SK-N-SH (cell line): ENCODE results near the gene CRP. TPM values are rescaled to one million over a fixed set of nuclear protein-coding genes. Genes with fewer than 3 reads are reported as not detected.

Source experiments
- CTCF ChIA-PET: fragments of 300-600, 350-600 bp; formaldehyde crosslinking; extraction: SDS; loops from one replicate; lab custom pipeline; 2021; lab: Yijun Ruan, JAX
- POLR2A ChIA-PET: fragments of 350-600 bp; sonication (Branson Sonifier 250); formaldehyde crosslinking; extraction: SDS; loops from one replicate; lab custom pipeline; 2020; ENCODE audit warnings: antibody characterized with exemption, inconsistent platforms; lab: Yijun Ruan, JAX
- DNase-seq: peaks from one replicate; pipeline ENCODE4 v3.0.0; 2012
- H2AFZ ChIP-seq: fragments of 200-600 bp; sonication (generic); 2 replicates; pipeline ENCODE4 v1.8.1; 2016; ENCODE audit warnings: antibody characterized with exemption, mild to moderate bottlenecking, low read depth
- H3F3A ChIP-seq: fragments of 200-600 bp; sonication (generic); replicated peaks from 2 replicates; pipeline ENCODE3; 2016; ENCODE audit warnings: antibody characterized with exemption, mild to moderate bottlenecking; ENCODE audit not compliant: insufficient read depth
- H3K27ac ChIP-seq, 2 experiments: fragments of 200-500 bp in 1 of 2; fragments of 200-600 bp in 1 of 2; sonication (Bioruptor generic) in 1 of 2; sonication (generic), shearing (Covaris generic) in 1 of 2; 2 replicates each; pipeline versions ENCODE4 v1.5.1 to v1.6.1; 2014 to 2016; ENCODE audit warnings: low read depth in 2 of 2, inconsistent platforms in 1 of 2, low read length in 1 of 2, mild to moderate bottlenecking in 1 of 2, mixed read lengths in 1 of 2
- H3K27me3 ChIP-seq: fragments of 200-600 bp; sonication (generic), shearing (Covaris generic); 2 replicates; pipeline ENCODE4 v1.6.1; 2016; ENCODE audit warnings: mixed run types; ENCODE audit not compliant: insufficient read depth
- H3K36me3 ChIP-seq, 2 experiments: fragments of 200-500 bp in 1 of 2; fragments of 200-600 bp in 1 of 2; sonication (Bioruptor generic) in 1 of 2; sonication (generic) in 1 of 2; replicated peaks in 1 of 2; 2 replicates each; pipeline versions ENCODE3 to v1.5.1; 2014 to 2016; ENCODE audit warnings: low read length in 1 of 2, mild to moderate bottlenecking in 1 of 2; ENCODE audit not compliant: insufficient read depth in 2 of 2, control insufficient read depth in 1 of 2
- H3K4me1 ChIP-seq, 2 experiments: fragments of 200-500 bp in 1 of 2; fragments of 200-600 bp in 1 of 2; sonication (Bioruptor generic) in 1 of 2; sonication (generic), shearing (Covaris generic) in 1 of 2; 2 replicates each; pipeline versions ENCODE4 v1.5.1 to v1.6.1; 2014 to 2016; ENCODE audit warnings: low read depth in 1 of 2, low read length in 1 of 2, mixed run types in 1 of 2; ENCODE audit not compliant: insufficient read depth in 2 of 2, control insufficient read depth in 1 of 2
- H3K4me2 ChIP-seq: fragments of 200-600 bp; sonication (generic), shearing (Covaris generic); 2 replicates; pipeline ENCODE4 v1.6.1; 2017; ENCODE audit warnings: mixed run types
- H3K4me3 ChIP-seq, 2 experiments: fragments of 200-500 bp in 1 of 2; fragments of 200-600 bp in 1 of 2; sonication (Bioruptor generic) in 1 of 2; sonication (generic), shearing (Covaris generic) in 1 of 2; 2 replicates each; pipeline versions ENCODE4 v1.5.1 to v1.8.1; 2014 to 2016; ENCODE audit warnings: low read depth in 2 of 2, inconsistent platforms in 1 of 2, low read length in 1 of 2, mild to moderate bottlenecking in 1 of 2, mixed read lengths in 1 of 2, moderate library complexity in 1 of 2
- H3K79me2 ChIP-seq: fragments of 200-600 bp; sonication (generic); 2 replicates; pipeline ENCODE4 v1.8.1; 2017; ENCODE audit warnings: mild to moderate bottlenecking; ENCODE audit not compliant: insufficient read depth
- H3K9ac ChIP-seq: fragments of 200-600 bp; sonication (generic); 2 replicates; pipeline ENCODE4 v1.6.1; 2017; ENCODE audit warnings: mixed run types
- H3K9me2 ChIP-seq: fragments of 200-600 bp; sonication (generic); 2 replicates; pipeline ENCODE4 v1.6.1; 2017; ENCODE audit warnings: mixed run types
- H3K9me3 ChIP-seq: fragments of 200-600 bp; sonication (generic); 2 replicates; pipeline ENCODE4 v1.6.1; 2017; ENCODE audit warnings: mixed run types, mild to moderate bottlenecking, moderate library complexity
- H4K20me1 ChIP-seq: fragments of 200-600 bp; sonication (generic); 2 replicates; pipeline ENCODE4 v1.6.1; 2017; ENCODE audit warnings: mild to moderate bottlenecking, mixed run types; ENCODE audit not compliant: insufficient read depth
- FOXJ3 ChIP-seq: sonication (generic); formaldehyde crosslinking; IDR thresholded peaks from 2 replicates; pipeline ENCODE4 v1.5.1; 2020; ENCODE audit warnings: mild to moderate bottlenecking, missing genetic modification reagents
- GABPA ChIP-seq: IDR thresholded peaks from 2 replicates; pipeline ENCODE4 v1.4.0; 2012; ENCODE audit warnings: low read depth, mild to moderate bottlenecking
- GATA2 ChIP-seq: sonication (generic); formaldehyde crosslinking; IDR thresholded peaks from 2 replicates; pipeline ENCODE4 v1.5.0; 2020; ENCODE audit warnings: mild to moderate bottlenecking, missing genetic modification reagents
- MXI1 ChIP-seq: IDR thresholded peaks from 2 replicates; pipeline ENCODE4 v1.6.1; 2012; ENCODE audit warnings: mild to moderate bottlenecking, low read depth, low read length, improper control_type of control experiment
- NRF1 ChIP-seq: IDR thresholded peaks from 2 replicates; pipeline ENCODE4 v1.6.1; 2012; ENCODE audit warnings: low read depth, mild to moderate bottlenecking, low read length
- RFX5 ChIP-seq: IDR thresholded peaks from 2 replicates; pipeline ENCODE4 v1.6.1; 2012; ENCODE audit warnings: mild to moderate bottlenecking, improper control_type of control experiment, low read length
- RXRA ChIP-seq: IDR thresholded peaks from 2 replicates; pipeline ENCODE4 v1.4.0; 2012; ENCODE audit warnings: low read depth, mild to moderate bottlenecking, borderline replicate concordance
- SIN3A ChIP-seq: IDR thresholded peaks from 2 replicates; pipeline ENCODE4 v1.6.1; 2012; ENCODE audit warnings: low read depth, mild to moderate bottlenecking, low read length, moderate library complexity, borderline replicate concordance
- SMC3 ChIP-seq: IDR thresholded peaks from 2 replicates; pipeline ENCODE4 v1.6.1; 2012; ENCODE audit warnings: low read depth, low read length, improper control_type of control experiment
- TAF1 ChIP-seq: IDR thresholded peaks from 2 replicates; pipeline ENCODE4 v1.6.1; 2012; ENCODE audit warnings: low read depth, mild to moderate bottlenecking, low read length, moderate library complexity, borderline replicate concordance
- TCF12 ChIP-seq: IDR thresholded peaks from 2 replicates; pipeline ENCODE4 v1.4.0; 2012
- YY1 ChIP-seq: IDR thresholded peaks from 2 replicates; pipeline ENCODE4 v1.4.0; 2012; ENCODE audit warnings: low read depth, mild to moderate bottlenecking
- polyA plus RNA-seq, 3 experiments: library from polyadenylated mRNA; depleted of rRNA; stranded (reverse); fragments of >200 nt; gene quantifications; 2 replicates each; pipeline ENCODE4 v1.2.3, GENCODE V29; 2012
- TF ChIP-seq, protein P1 (sequence below): IDR thresholded peaks from 2 replicates; pipeline ENCODE4 v1.4.0; 2012; ENCODE audit warnings: low read depth, borderline replicate concordance
- TF ChIP-seq, protein P2 (sequence below): fragments of 200-600 bp; sonication (generic); IDR thresholded peaks from 2 replicates; pipeline ENCODE4 v1.6.1; 2017; ENCODE audit warnings: antibody characterized with exemption, mild to moderate bottlenecking, moderate library complexity
- TF ChIP-seq, protein P3 (sequence below): fragments of 150-350 bp; IDR thresholded peaks from 2 replicates; pipeline ENCODE4 v1.6.1; 2017; ENCODE audit warnings: antibody characterized with exemption, low read length, low read depth, borderline replicate concordance

Gene CRP
- polyA plus RNA-seq, 1 of the 3 experiments (the other 2 are of a cell fraction), result not detected

DNA sequence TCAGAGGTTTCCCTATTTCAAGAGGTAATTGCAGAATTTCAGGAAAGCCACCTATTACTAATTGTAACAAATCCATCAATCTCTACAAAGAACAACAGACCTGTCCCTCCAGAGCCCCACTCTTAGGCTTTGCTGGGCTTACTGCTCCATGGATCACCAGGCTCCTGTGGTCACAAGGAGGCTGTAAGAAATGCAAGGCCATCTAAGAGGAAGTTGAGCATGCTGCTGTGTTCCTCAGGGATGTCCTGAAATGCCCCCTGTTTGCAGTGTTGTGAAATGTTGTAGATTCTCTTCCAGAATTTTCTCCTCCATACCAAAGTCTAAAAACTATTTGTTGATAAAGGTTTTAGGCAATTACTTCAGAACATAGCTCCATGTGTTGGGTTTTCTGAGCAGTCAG is 42.0 kb upstream of the CRP start:
- Histone ChIP-seq H3K27me3 (peaks cover 8% of the 10 kb centered on the region; the same call in 1 of the 2 replicates), H3K36me3 (no peaks in the 10 kb centered on the region), H3K27ac (no peak overlapping the region), H3K9me2 (no peaks in the 10 kb centered on the region), H3K4me1 (no peaks in the 10 kb centered on the region), H3K4me3 (no peak overlapping the region), H2AFZ (no peak overlapping the region), H3K79me2 (no peaks in the 10 kb centered on the region), H4K20me1 (no peaks in the 10 kb centered on the region), H3K9me3 (no peaks in the 10 kb centered on the region), H3K4me2 (no peak overlapping the region), H3F3A (no peaks in the 10 kb centered on the region), H3K9ac (no peak overlapping the region)
- no peak for DNase-seq
- POLR2A ChIA-PET, result no interaction called here
- CTCF ChIA-PET, result interaction anchor here (0.8 to 1.2 kb wide), 2 partner anchors 23 to 24 kb away, joined by 3 read pairs; partner anchors contain the start of gene DUSP23
- no peak for TF ChIP-seq SIN3A
- TF ChIP-seq GABPA, result no peak
- TF ChIP-seq, protein P1, sequence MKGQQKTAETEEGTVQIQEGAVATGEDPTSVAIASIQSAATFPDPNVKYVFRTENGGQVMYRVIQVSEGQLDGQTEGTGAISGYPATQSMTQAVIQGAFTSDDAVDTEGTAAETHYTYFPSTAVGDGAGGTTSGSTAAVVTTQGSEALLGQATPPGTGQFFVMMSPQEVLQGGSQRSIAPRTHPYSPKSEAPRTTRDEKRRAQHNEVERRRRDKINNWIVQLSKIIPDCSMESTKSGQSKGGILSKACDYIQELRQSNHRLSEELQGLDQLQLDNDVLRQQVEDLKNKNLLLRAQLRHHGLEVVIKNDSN, result no peak
- TF ChIP-seq SMC3, result no peak
- TF ChIP-seq, protein P2, sequence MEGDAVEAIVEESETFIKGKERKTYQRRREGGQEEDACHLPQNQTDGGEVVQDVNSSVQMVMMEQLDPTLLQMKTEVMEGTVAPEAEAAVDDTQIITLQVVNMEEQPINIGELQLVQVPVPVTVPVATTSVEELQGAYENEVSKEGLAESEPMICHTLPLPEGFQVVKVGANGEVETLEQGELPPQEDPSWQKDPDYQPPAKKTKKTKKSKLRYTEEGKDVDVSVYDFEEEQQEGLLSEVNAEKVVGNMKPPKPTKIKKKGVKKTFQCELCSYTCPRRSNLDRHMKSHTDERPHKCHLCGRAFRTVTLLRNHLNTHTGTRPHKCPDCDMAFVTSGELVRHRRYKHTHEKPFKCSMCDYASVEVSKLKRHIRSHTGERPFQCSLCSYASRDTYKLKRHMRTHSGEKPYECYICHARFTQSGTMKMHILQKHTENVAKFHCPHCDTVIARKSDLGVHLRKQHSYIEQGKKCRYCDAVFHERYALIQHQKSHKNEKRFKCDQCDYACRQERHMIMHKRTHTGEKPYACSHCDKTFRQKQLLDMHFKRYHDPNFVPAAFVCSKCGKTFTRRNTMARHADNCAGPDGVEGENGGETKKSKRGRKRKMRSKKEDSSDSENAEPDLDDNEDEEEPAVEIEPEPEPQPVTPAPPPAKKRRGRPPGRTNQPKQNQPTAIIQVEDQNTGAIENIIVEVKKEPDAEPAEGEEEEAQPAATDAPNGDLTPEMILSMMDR, result no peak
- TF ChIP-seq MXI1, result no peak
- TF ChIP-seq RFX5, result no peak
- no peak for TF ChIP-seq TAF1
- TF ChIP-seq FOXJ3 (CRISPR knock-in tag), result no peak
- no peak for TF ChIP-seq NRF1
- no peak for TF ChIP-seq TCF12
- TF ChIP-seq RXRA, result no peak
- TF ChIP-seq GATA2 (CRISPR knock-in tag), result no peak
- TF ChIP-seq YY1, result no peak
- TF ChIP-seq, protein P3, sequence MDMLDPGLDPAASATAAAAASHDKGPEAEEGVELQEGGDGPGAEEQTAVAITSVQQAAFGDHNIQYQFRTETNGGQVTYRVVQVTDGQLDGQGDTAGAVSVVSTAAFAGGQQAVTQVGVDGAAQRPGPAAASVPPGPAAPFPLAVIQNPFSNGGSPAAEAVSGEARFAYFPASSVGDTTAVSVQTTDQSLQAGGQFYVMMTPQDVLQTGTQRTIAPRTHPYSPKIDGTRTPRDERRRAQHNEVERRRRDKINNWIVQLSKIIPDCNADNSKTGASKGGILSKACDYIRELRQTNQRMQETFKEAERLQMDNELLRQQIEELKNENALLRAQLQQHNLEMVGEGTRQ, result no peak
